ENCODE measurements around the gene ZNF569.

The ZNF569 gene

GRCh38 chr19:37466798-37467607, at the start of gene ZNF569:
Gene ZNF569, minus strand, starts transcription at chr19:37467444. Its CDS starts 22,523 bp downstream, at chr19:37444921.
- TF ChIP-seq, protein P1, sequence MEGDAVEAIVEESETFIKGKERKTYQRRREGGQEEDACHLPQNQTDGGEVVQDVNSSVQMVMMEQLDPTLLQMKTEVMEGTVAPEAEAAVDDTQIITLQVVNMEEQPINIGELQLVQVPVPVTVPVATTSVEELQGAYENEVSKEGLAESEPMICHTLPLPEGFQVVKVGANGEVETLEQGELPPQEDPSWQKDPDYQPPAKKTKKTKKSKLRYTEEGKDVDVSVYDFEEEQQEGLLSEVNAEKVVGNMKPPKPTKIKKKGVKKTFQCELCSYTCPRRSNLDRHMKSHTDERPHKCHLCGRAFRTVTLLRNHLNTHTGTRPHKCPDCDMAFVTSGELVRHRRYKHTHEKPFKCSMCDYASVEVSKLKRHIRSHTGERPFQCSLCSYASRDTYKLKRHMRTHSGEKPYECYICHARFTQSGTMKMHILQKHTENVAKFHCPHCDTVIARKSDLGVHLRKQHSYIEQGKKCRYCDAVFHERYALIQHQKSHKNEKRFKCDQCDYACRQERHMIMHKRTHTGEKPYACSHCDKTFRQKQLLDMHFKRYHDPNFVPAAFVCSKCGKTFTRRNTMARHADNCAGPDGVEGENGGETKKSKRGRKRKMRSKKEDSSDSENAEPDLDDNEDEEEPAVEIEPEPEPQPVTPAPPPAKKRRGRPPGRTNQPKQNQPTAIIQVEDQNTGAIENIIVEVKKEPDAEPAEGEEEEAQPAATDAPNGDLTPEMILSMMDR (IDR thresholded peaks at IDR 0.05; ENCODE audit: low read length, missing control alignments): no peak
- DNase-seq (ENCODE audit: low read depth): peak; percentile 97
- H3K4me3 ChIP-seq (replicated peaks; ENCODE audit: low read depth, low read length): peak within 1 kb of the TSS; percentile 98

DNA sequence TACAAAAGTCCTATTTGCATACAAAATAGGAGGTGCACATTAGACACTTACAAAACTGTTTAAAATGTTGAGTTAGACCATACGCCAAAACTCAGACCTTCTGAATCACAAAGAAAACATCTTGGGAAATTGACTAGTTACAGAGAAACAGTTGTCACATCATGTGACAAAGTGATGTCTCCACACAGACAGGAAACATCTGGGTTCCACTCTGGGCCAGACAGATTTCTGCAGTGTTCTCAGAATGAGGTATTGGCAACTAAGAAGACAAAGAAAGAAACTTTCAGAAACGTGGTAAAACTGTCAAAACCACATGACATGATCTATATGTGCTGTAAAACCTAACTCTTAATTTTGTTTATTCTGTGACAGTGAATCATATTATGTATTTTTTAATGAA, 46.2 kb upstream of the ZNF569 start:
- peak; percentile 14 for DNase-seq (ENCODE audit: low read depth)
- TF ChIP-seq, protein P1 (IDR thresholded peaks at IDR 0.05; ENCODE audit: low read length, missing control alignments): no peak

GRCh38 chr19:37511821-37512220, 44.6 kb upstream of the ZNF569 start:
- DNase-seq (ENCODE audit: low read depth): no peak
- TF ChIP-seq, protein P1 (IDR thresholded peaks at IDR 0.05; ENCODE audit: low read length, missing control alignments): no peak
- H3K4me3 ChIP-seq (replicated peaks; ENCODE audit: low read depth, low read length): no peak overlapping the region

More for the DNA sequence above, 46.2 kb upstream of the ZNF569 start:
- H3K4me3 ChIP-seq (replicated peaks; ENCODE audit: low read depth, low read length): no peak overlapping the region

GRCh38 chr19:37511186-37511585, 43.9 kb upstream of the ZNF569 start:
- no peak overlapping the region for H3K4me3 ChIP-seq (replicated peaks; ENCODE audit: low read depth, low read length)
- DNase-seq (ENCODE audit: low read depth): no peak
- TF ChIP-seq, protein P1 (IDR thresholded peaks at IDR 0.05; ENCODE audit: low read length, missing control alignments): no peak

DNA sequence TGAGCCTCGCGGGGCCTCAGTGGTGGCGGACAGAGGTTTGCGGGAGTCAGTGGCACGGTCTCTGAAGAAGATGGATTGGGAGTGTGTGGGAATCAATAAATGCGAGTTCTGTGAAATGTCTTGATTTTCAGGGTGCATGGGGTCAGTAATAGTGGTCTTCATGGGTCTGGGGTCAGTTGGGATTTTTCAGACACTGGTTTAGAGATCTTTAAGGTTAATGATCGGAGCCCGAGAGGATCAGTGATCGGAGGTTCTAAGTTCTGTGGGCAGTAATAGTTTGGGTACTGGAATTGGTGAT, 39.9 kb upstream of the ZNF569 start:
- peak overlapping the region; percentile 74 for H3K4me3 ChIP-seq (replicated peaks; ENCODE audit: low read depth, low read length)
- DNase-seq (ENCODE audit: low read depth): no peak
- TF ChIP-seq, protein P1 (IDR thresholded peaks at IDR 0.05; ENCODE audit: low read length, missing control alignments): no peak

DNA sequence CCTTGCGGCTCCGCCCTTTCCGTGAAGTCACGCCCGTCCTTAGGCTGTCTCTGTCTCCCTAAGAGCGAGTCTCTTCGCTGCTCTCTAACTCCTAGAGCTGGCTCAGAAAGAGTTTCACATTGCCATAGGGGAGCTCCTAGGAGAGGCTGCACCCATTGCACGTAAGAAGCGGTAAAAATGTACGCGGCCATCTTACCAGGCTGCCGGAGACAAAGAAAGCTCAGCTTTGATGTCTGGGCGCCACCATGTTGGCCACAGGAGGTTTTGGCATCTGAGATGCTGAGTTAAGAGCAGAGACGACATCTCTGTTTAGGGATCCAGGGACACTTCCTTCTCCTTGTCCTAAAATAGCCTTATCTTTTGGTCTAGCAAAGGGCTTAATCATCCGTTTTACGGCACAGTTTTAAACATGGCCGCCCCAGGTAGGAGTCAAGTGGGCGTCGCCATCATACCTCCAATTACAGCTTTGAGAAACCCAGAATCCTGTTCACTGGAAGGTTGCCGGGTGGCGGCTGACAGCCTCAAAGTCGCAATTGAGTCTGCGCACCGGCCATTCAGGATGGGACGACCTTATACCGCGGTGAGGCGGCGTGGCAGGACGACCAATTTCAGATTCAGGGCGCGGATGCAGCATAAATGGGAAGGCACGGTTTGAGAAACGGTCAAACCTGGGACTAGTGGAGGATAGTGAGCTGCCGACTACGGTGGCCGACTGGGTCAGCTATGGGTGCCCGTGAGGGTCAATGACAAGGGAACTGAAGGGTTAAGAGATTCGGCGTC, 39.3 kb upstream of the ZNF569 start, which contains the start of gene ZNF793:
Gene ZNF793, plus strand, starts transcription at position 553 of the 780 bp plus-strand sequence. CDS start 16,501 bp downstream, outside the sequence.
- DNase-seq (ENCODE audit: low read depth): peak; percentile 85
- TF ChIP-seq, protein P1 (IDR thresholded peaks at IDR 0.05; ENCODE audit: low read length, missing control alignments): no peak

More for the DNA sequence above, 39.3 kb upstream of the ZNF569 start, which contains the start of gene ZNF793:
- H3K4me3 ChIP-seq (replicated peaks; ENCODE audit: low read depth, low read length): peak within 1 kb of the TSS; percentile 74

All from fibroblast of pulmonary artery (primary cell).